Parathyroid adenoma (tissue), 2 donors: ENCODE results near the gene PTGDR2.
A peak's percentile ranks its signal among the peaks of the same experiment; 100 is the strongest.

Experiments used
- H2AFZ ChIP-seq: fragments of 300-600 bp; sonication (generic); one replicate; pipeline ENCODE4 v1.7.0; 2017; ENCODE audit warnings: antibody characterized with exemption, mild to moderate bottlenecking
- H3K27ac ChIP-seq: fragments of 300-600 bp; sonication (generic); one replicate; pipeline ENCODE4 v1.7.0; 2017
- H3K27me3 ChIP-seq: fragments of 300-600 bp; sonication (generic); one replicate; pipeline ENCODE4 v1.7.0; 2017; ENCODE audit warnings: low read length; ENCODE audit not compliant: control insufficient read depth, insufficient read depth
- H3K36me3 ChIP-seq: fragments of 300-600 bp; sonication (generic); one replicate; pipeline ENCODE4 v1.7.0; 2017; ENCODE audit warnings: low read length; ENCODE audit not compliant: control insufficient read depth, insufficient read depth
- H3K4me1 ChIP-seq: fragments of 300-600 bp; sonication (generic); one replicate; pipeline ENCODE4 v1.7.0; 2017; ENCODE audit warnings: control low read depth
- H3K4me2 ChIP-seq: fragments of 300-600 bp; sonication (generic); one replicate; pipeline ENCODE4 v1.7.0; 2017; ENCODE audit warnings: low read length
- H3K4me3 ChIP-seq: fragments of 300-600 bp; sonication (generic); one replicate; pipeline ENCODE4 v1.7.0; 2017; ENCODE audit warnings: low read depth, low read length
- H3K79me2 ChIP-seq: fragments of 300-600 bp; sonication (generic); one replicate; pipeline ENCODE4 v1.7.0; 2017; ENCODE audit warnings: control low read depth
- H3K9ac ChIP-seq: fragments of 300-600 bp; sonication (generic); one replicate; pipeline ENCODE4 v1.7.0; 2017; ENCODE audit warnings: mild to moderate bottlenecking
- H3K9me3 ChIP-seq: fragments of 300-600 bp; sonication (generic); one replicate; pipeline ENCODE4 v1.7.0; 2017; ENCODE audit warnings: low read length; ENCODE audit not compliant: control insufficient read depth
- CTCF ChIP-seq: fragments of 300-600 bp; sonication (generic); IDR thresholded peaks from one replicate; pipeline ENCODE4 v1.7.0; 2017; ENCODE audit warnings: antibody characterized with exemption, mild to moderate bottlenecking
- donor health status: primary hyperparathyroidism.

Gene PTGDR2

GRCh38 chr11:60836866-60837515 lies 18.8 kb downstream of the PTGDR2 start:
- H3K27ac ChIP-seq, result peak overlapping the region; percentile 100
- no peak for TF ChIP-seq CTCF
- peaks cover 77% of the 10 kb centered on the region for H3K4me1 ChIP-seq
- no peaks in the 10 kb centered on the region for H3K79me2 ChIP-seq
- no peak overlapping the region for H3K4me3 ChIP-seq
- H3K27me3 ChIP-seq, result no peaks in the 10 kb centered on the region
- H2AFZ ChIP-seq, result no peak overlapping the region
- H3K4me2 ChIP-seq, result no peak overlapping the region
- no peak overlapping the region for H3K9ac ChIP-seq
- H3K9me3 ChIP-seq, result no peaks in the 10 kb centered on the region
- H3K36me3 ChIP-seq, result peaks cover 2% of the 10 kb centered on the region

- peak overlapping the region; percentile 100 for H3K27ac ChIP-seq
Measured at GRCh38 chr11:60835534-60835846, 20.3 kb downstream of the PTGDR2 start.

GRCh38 chr11:60834742-60835533 lies 20.8 kb downstream of the PTGDR2 start:
- Histone ChIP-seq H3K4me1 (peaks cover 78% of the 10 kb centered on the region), H3K27ac (peak overlapping the region; percentile 100), H3K36me3 (peaks cover 2% of the 10 kb centered on the region), H3K9me3 (no peaks in the 10 kb centered on the region), H3K4me3 (no peak overlapping the region), H3K4me2 (no peak overlapping the region), H2AFZ (no peak overlapping the region), H3K27me3 (no peaks in the 10 kb centered on the region), H3K79me2 (no peaks in the 10 kb centered on the region), H3K9ac (peak overlapping the region; percentile 37)
- no peak for TF ChIP-seq CTCF

More at GRCh38 chr11:60835534-60835846, 20.3 kb downstream of the PTGDR2 start:
- Histone ChIP-seq H3K4me1 (peaks cover 81% of the 10 kb centered on the region), H2AFZ (no peak overlapping the region), H3K36me3 (peaks cover 2% of the 10 kb centered on the region), H3K9ac (no peak overlapping the region), H3K4me3 (no peak overlapping the region), H3K9me3 (no peaks in the 10 kb centered on the region), H3K4me2 (no peak overlapping the region), H3K79me2 (no peaks in the 10 kb centered on the region), H3K27me3 (no peaks in the 10 kb centered on the region)
- TF ChIP-seq CTCF, result no peak

GRCh38 chr11:60831501-60832079 lies 24.2 kb downstream of the PTGDR2 start:
- peaks cover 2% of the 10 kb centered on the region for H3K79me2 ChIP-seq
- peak overlapping the region; percentile 27 for H3K4me3 ChIP-seq
- H3K4me1 ChIP-seq, result peaks cover 47% of the 10 kb centered on the region
- H3K36me3 ChIP-seq, result peaks cover 2% of the 10 kb centered on the region
- no peak overlapping the region for H2AFZ ChIP-seq
- TF ChIP-seq CTCF, result no peak
- no peaks in the 10 kb centered on the region for H3K27me3 ChIP-seq
- peak overlapping the region; percentile 100 for H3K27ac ChIP-seq
- no peaks in the 10 kb centered on the region for H3K9me3 ChIP-seq
- no peak overlapping the region for H3K4me2 ChIP-seq
- no peak overlapping the region for H3K9ac ChIP-seq
